Keratinocyte (primary cell): ENCODE data around the gene TRIP12. TPM values are rescaled to one million over a fixed set of nuclear protein-coding genes. Genes with fewer than 3 reads are reported as not detected.

Experiments
- DNase-seq: peaks from one replicate; pipeline ENCODE4 v3.0.0-alpha.2; 2011; ENCODE audit warnings: low read depth, missing footprints, low spot score
- FAIRE-seq: peaks from 2 replicates; lab custom pipeline; 2011; peaks lifted over from hg19 to GRCh38; lab: Jason Lieb, UNC
- H2AFZ ChIP-seq: 2 replicates; pipeline ENCODE4 v1.6.0; 2012; ENCODE audit warnings: low read length, control low read depth, inconsistent platforms; ENCODE audit not compliant: control insufficient read depth
- H3K27ac ChIP-seq: 2 replicates; pipeline ENCODE4 v1.5.1; 2011; ENCODE audit warnings: low read length; ENCODE audit not compliant: control insufficient read depth, insufficient read depth
- H3K27me3 ChIP-seq: 3 replicates; pipeline ENCODE4 v1.6.0; 2011; ENCODE audit warnings: low read length; ENCODE audit not compliant: control insufficient read depth, insufficient read depth; ENCODE audit errors: extremely low read depth
- H3K36me3 ChIP-seq, 2 experiments: 2 replicates in 1 of 2; 3 replicates in 1 of 2; pipeline ENCODE4 v1.5.1; 2011; ENCODE audit warnings: low read length in 2 of 2, mild to moderate bottlenecking in 1 of 2; ENCODE audit not compliant: control insufficient read depth in 2 of 2, insufficient read depth in 2 of 2; ENCODE audit errors: extremely low read depth in 1 of 2
- H3K4me1 ChIP-seq: 3 replicates; pipeline ENCODE4 v1.5.1; 2011; ENCODE audit warnings: low read length; ENCODE audit not compliant: control insufficient read depth, insufficient read depth; ENCODE audit errors: extremely low read depth
- H3K4me2 ChIP-seq: 3 replicates; pipeline ENCODE4 v1.6.0; 2011; ENCODE audit warnings: low read depth, low read length; ENCODE audit not compliant: control insufficient read depth, insufficient read depth; ENCODE audit errors: extremely low read depth
- H3K4me3 ChIP-seq, 3 experiments: fragments of 200-600 bp in 1 of 3; sonication (generic) in 1 of 3; 2 replicates in 2 of 3; 3 replicates in 1 of 3; pipeline ENCODE4 v1.5.1; 2011 to 2016; ENCODE audit warnings: low read length in 3 of 3, mild to moderate bottlenecking in 3 of 3, control low read depth in 2 of 3, inconsistent platforms in 1 of 3, low read depth in 1 of 3, mixed read lengths in 1 of 3, mixed run types in 1 of 3, moderate library complexity in 1 of 3; ENCODE audit not compliant: control insufficient read depth in 2 of 3, insufficient read depth in 2 of 3; ENCODE audit errors: extremely low read depth in 1 of 3
- H3K79me2 ChIP-seq: 2 replicates; pipeline ENCODE4 v1.6.0; 2012; ENCODE audit warnings: low read length; ENCODE audit not compliant: control insufficient read depth, insufficient read depth
- H3K9ac ChIP-seq: 3 replicates; pipeline ENCODE4 v1.6.0; 2011; ENCODE audit warnings: low read length; ENCODE audit not compliant: control insufficient read depth, insufficient read depth; ENCODE audit errors: extremely low read depth
- H3K9me1 ChIP-seq: 3 replicates; pipeline ENCODE4 v1.6.0; 2011; ENCODE audit warnings: low read length; ENCODE audit not compliant: control insufficient read depth, insufficient read depth; ENCODE audit errors: extremely low read depth
- H3K9me3 ChIP-seq: 2 replicates; pipeline ENCODE4 v1.5.1; 2012; ENCODE audit warnings: low read depth, low read length; ENCODE audit not compliant: control insufficient read depth
- H4K20me1 ChIP-seq: 3 replicates; pipeline ENCODE4 v1.6.0; 2011; ENCODE audit warnings: low read length; ENCODE audit not compliant: control insufficient read depth, insufficient read depth; ENCODE audit errors: extremely low read depth
- CTCF ChIP-seq, 3 experiments: IDR thresholded peaks in 1 of 3; conservative IDR thresholded peaks in 1 of 3; optimal IDR thresholded peaks in 1 of 3; 2 replicates in 2 of 3; 3 replicates in 1 of 3; pipeline versions ENCODE3 to v1.5.1; 2011; ENCODE audit warnings: low read length in 3 of 3, mild to moderate bottlenecking in 3 of 3, moderate library complexity in 2 of 3, control low read depth in 1 of 3, inconsistent platforms in 1 of 3; ENCODE audit not compliant: insufficient read depth in 2 of 3; ENCODE audit errors: extremely low read depth in 1 of 3
- EZH2 ChIP-seq: IDR thresholded peaks from one replicate; pipeline ENCODE4 v1.6.1; 2012; ENCODE audit warnings: inconsistent platforms, mild to moderate bottlenecking, low read length, moderate library complexity
- dilution Hi-C: fragments of 300-500 bp; cut with MboI; formaldehyde crosslinking; loops from one replicate; pipeline ENCODE4 v1.7.0; 2020; ENCODE audit warnings: low sequenced_read_pairs; ENCODE audit not compliant: extremely low pct_ligation_motif_present
- polyA plus RNA-seq, 5 experiments: library from polyadenylated mRNA; depleted of rRNA in 3 of 5; stranded (reverse) in 3 of 5; stranded (forward) in 1 of 5; unstranded in 1 of 5; fragments of >200 nt; gene quantifications; 1 replicate in 1 of 5; 2 replicates in 3 of 5; 3 replicates in 1 of 5; pipeline versions ENCODE4 v1.2.1 to v1.2.3, GENCODE V29; 2011 to 2012; ENCODE audit warnings: missing spikeins in 2 of 5, low read depth in 1 of 5, low replicate concordance in 1 of 5

TRIP12 gene
- polyA plus RNA-seq, 1 donor (not counting 4 experiments of a cell fraction or from before 2014, with no cell fraction given), result 123 TPM

GRCh38 chr2:229882583-229882982, 39.2 kb downstream of the TRIP12 start:
- dilution Hi-C loops, result no loop called here
- Histone ChIP-seq H3K4me2 (no peak overlapping the region), H3K27ac (no peak overlapping the region), H3K4me1 (no peaks in the 10 kb centered on the region), H3K9me3 (no peaks in the 10 kb centered on the region), H3K36me3 (peaks cover 6 to 8% of the 10 kb centered on the region in 2 experiments), H3K9ac (no peak overlapping the region), H4K20me1 (peaks cover 4% of the 10 kb centered on the region), H3K9me1 (no peaks in the 10 kb centered on the region), H3K79me2 (peaks cover 82% of the 10 kb centered on the region), H3K4me3 (no peak overlapping the region), H2AFZ (no peak overlapping the region), H3K27me3 (no peaks in the 10 kb centered on the region)
- FAIRE-seq (no peak), DNase-seq (no peak)
- TF ChIP-seq CTCF (optimal IDR thresholded peaks at IDR 0.05 in 1 of 3, IDR thresholded peaks at IDR 0.05 in 1 of 3, conservative IDR thresholded peaks at IDR 0.05 in 1 of 3; ENCODE audit: extremely low read depth in 1 of 3, insufficient read depth in 2 of 3, low read length in 3 of 3) (no peak), EZH2 (no peak)

- FAIRE-seq, result no peak
- TF ChIP-seq EZH2 (no peak), CTCF (optimal IDR thresholded peaks at IDR 0.05 in 1 of 3, IDR thresholded peaks at IDR 0.05 in 1 of 3, conservative IDR thresholded peaks at IDR 0.05 in 1 of 3; ENCODE audit: extremely low read depth in 1 of 3, insufficient read depth in 2 of 3, low read length in 3 of 3) (no peak)
- Histone ChIP-seq H3K79me2 (peaks cover 78% of the 10 kb centered on the region), H3K36me3 (peaks cover 8 to 9% of the 10 kb centered on the region in 2 experiments), H3K4me1 (no peaks in the 10 kb centered on the region), H3K27ac (no peak overlapping the region), H3K27me3 (no peaks in the 10 kb centered on the region), H3K9me1 (no peaks in the 10 kb centered on the region), H2AFZ (no peak overlapping the region), H3K4me3 (no peak overlapping the region), H4K20me1 (no peaks in the 10 kb centered on the region), H3K4me2 (no peak overlapping the region), H3K9ac (no peak overlapping the region), H3K9me3 (no peaks in the 10 kb centered on the region)
- dilution Hi-C loops, result no loop called here
- DNase-seq, result no peak
Measured at GRCh38 chr2:229880892-229881586, 40.8 kb downstream of the TRIP12 start.
